ENCODE results near the gene TP63.

- TF ChIP-seq POLR2A (IDR thresholded peaks at IDR 0.05) (no peak), CTCF (IDR thresholded peaks at IDR 0.05) (no peak)
Measured at GRCh38 chr3:189772584-189772983, 141.4 kb downstream of the TP63 start.

Measured in sigmoid colon (tissue), 3 donors.